Endothelial cell of umbilical vein (primary cell): Measurements from ENCODE around the gene RCOR1. TPM values are rescaled to one million over a fixed set of nuclear protein-coding genes. Genes with fewer than 3 reads are reported as not detected.
"Not testable (repeated sequence)": the region's sequence is repeated elsewhere in the genome, so short reads cannot be mapped to it uniquely, and the experiment has no call there.

ENCODE experiments used
- BruUV-seq: library from RNA; stranded (reverse); fragments of 400-500 nt; replicated peaks from 2 replicates; lab custom pipeline; 2021; lab: Mats Ljungman, UMichigan
- CTCF ChIA-PET: fragments of 300-600, 350-600 bp; sonication (Branson Sonifier 250); formaldehyde crosslinking; loops from one replicate; lab custom pipeline; 2021; ENCODE audit warnings: antibody characterized with exemption, inconsistent platforms; lab: Charles Lee
- POLR2A ChIA-PET: fragments of 300-600, 350-600 bp; sonication (Branson Sonifier 250); formaldehyde crosslinking; loops from one replicate; lab custom pipeline; 2021; ENCODE audit warnings: antibody characterized with exemption, inconsistent platforms; lab: Charles Lee
- DNase-seq: peaks from one replicate; pipeline ENCODE4 v3.0.0-alpha.2; 2011; ENCODE audit warnings: low read depth, low spot score
- FAIRE-seq: peaks from 2 replicates; lab custom pipeline; 2011; peaks lifted over from hg19 to GRCh38; lab: Jason Lieb, UNC
- H2AFZ ChIP-seq: 2 replicates; pipeline ENCODE4 v1.6.0; 2012; ENCODE audit warnings: low read depth, low read length, control low read depth, inconsistent platforms
- H3K27ac ChIP-seq: 2 replicates; pipeline ENCODE4 v1.5.1; 2011; ENCODE audit warnings: low read depth, mild to moderate bottlenecking, control low read depth, low read length, moderate library complexity; ENCODE audit not compliant: insufficient read depth
- H3K27me3 ChIP-seq, 2 experiments: 2 replicates each; pipeline versions ENCODE4 v1.6.0 to v1.6.1; 2011; ENCODE audit warnings: low read length in 2 of 2, mixed read lengths in 1 of 2; ENCODE audit not compliant: control insufficient read depth in 2 of 2, insufficient read depth in 2 of 2
- H3K36me3 ChIP-seq, 2 experiments: 2 replicates in 1 of 2; 3 replicates in 1 of 2; pipeline ENCODE4 v1.5.1; 2011; ENCODE audit warnings: low read length in 2 of 2, mild to moderate bottlenecking in 1 of 2, moderate library complexity in 1 of 2; ENCODE audit not compliant: control insufficient read depth in 2 of 2, insufficient read depth in 2 of 2; ENCODE audit errors: extremely low read depth in 1 of 2
- H3K4me1 ChIP-seq: 3 replicates; pipeline ENCODE4 v1.5.1; 2011; ENCODE audit warnings: mild to moderate bottlenecking, low read length; ENCODE audit not compliant: control insufficient read depth, insufficient read depth; ENCODE audit errors: extremely low read depth
- H3K4me2 ChIP-seq: 2 replicates; pipeline ENCODE4 v1.6.1; 2011; ENCODE audit warnings: low read length, control low read depth, mixed read lengths; ENCODE audit not compliant: insufficient read depth
- H3K4me3 ChIP-seq, 3 experiments: fragments of 200-600 bp in 1 of 3; sonication (generic), shearing (Covaris generic) in 1 of 3; replicated peaks in 1 of 3; 2 replicates each; pipeline ENCODE4 v1.5.1; 2011 to 2016; ENCODE audit warnings: control low read depth in 3 of 3, low read length in 3 of 3, mild to moderate bottlenecking in 2 of 3, inconsistent platforms in 1 of 3, low read depth in 1 of 3, moderate library complexity in 1 of 3; ENCODE audit not compliant: insufficient read depth in 1 of 3
- H3K79me2 ChIP-seq: 2 replicates; pipeline ENCODE4 v1.6.0; 2012; ENCODE audit warnings: low read length, inconsistent platforms; ENCODE audit not compliant: control insufficient read depth, insufficient read depth
- H3K9ac ChIP-seq: replicated peaks from 2 replicates; pipeline ENCODE3; 2011; ENCODE audit warnings: low read length, control low read depth; ENCODE audit not compliant: insufficient read depth; ENCODE audit errors: extremely low read depth
- H3K9me1 ChIP-seq: replicated peaks from 3 replicates; pipeline ENCODE4 v1.6.0; 2011; ENCODE audit warnings: mild to moderate bottlenecking, low read length; ENCODE audit not compliant: control insufficient read depth, insufficient read depth; ENCODE audit errors: extremely low read depth
- H3K9me3 ChIP-seq: replicated peaks from 2 replicates; pipeline ENCODE4 v1.5.1; 2012; ENCODE audit warnings: low read length, inconsistent platforms; ENCODE audit not compliant: control insufficient read depth, insufficient read depth
- H4K20me1 ChIP-seq: replicated peaks from 2 replicates; pipeline ENCODE3; 2011; ENCODE audit warnings: mild to moderate bottlenecking, low read length; ENCODE audit not compliant: control insufficient read depth, insufficient read depth; ENCODE audit errors: extremely low read depth
- POLR2A ChIP-seq: IDR thresholded peaks from 2 replicates; pipeline ENCODE4 v1.6.1; 2012; ENCODE audit warnings: low read depth, mild to moderate bottlenecking, control low read depth, low read length
- dilution Hi-C: fragments of 300-500 bp; cut with MboI; formaldehyde crosslinking; loops from one replicate; pipeline ENCODE4 v1.15.0; 2019; ENCODE audit warnings: low sequenced_read_pairs; ENCODE audit not compliant: extremely low pct_ligation_motif_present
- intact Hi-C: fragments of 100-400 bp; cut with micrococcal nuclease; formaldehyde crosslinking; loops from one replicate; pipeline ENCODE4 v1.10.0; 2022
- polyA plus RNA-seq, 4 experiments: library from polyadenylated mRNA; depleted of rRNA in 3 of 4; stranded (reverse) in 3 of 4; unstranded in 1 of 4; fragments of >200 nt; gene quantifications; 2 replicates each; pipeline versions ENCODE4 v1.2.1 to v1.2.3, GENCODE V29; 2011 to 2012; ENCODE audit warnings: missing spikeins in 1 of 4
- total RNA-seq: library from RNA; stranded (reverse); gene quantifications from 2 replicates; pipeline ENCODE4 v1.2.3, GENCODE V29; 2021

RCOR1 gene
- total and polyA plus RNA-seq, 2 donors (not counting 3 experiments of a cell fraction or from before 2014, with no cell fraction given), result 15.6 to 32.2 TPM

DNA sequence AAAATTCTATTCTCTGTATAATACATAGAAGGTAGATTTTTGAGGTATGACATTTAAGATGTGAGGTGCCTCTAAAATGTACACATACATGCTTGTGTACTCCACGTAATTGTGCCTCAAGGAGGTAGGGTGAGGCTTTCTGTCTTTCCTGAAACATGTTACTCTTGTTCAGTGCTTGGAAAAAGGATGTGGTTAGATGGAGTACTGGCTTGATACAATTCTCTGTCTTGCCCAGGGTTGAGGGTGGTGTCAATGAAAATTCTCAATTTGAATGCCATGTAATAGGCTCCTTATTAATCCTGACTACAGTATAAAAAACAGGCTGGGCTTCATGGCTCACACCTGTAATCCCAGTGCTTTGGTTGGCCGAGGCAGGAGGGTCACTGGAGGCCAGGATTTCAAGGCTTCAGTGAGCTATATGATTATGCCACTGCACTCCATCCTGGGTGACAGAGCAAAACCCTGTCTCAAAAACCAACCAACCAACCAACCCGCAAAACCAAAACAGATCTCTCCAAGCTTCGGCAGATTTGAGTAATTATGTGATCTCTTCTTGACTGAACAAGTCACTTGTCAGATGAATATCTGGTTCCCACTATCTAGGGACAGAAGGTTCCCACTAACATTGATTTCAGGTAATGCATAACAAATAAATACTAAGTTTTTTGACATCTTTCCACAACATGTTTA is 41.6 kb downstream of the RCOR1 start:
- peaks cover 53% of the 10 kb centered on the region for H3K79me2 ChIP-seq
- CTCF ChIA-PET, result no interaction called here
- H3K9me1 ChIP-seq, result no peaks in the 10 kb centered on the region
- no peak overlapping the region for H3K4me2 ChIP-seq
- POLR2A ChIA-PET, result no interaction called here
- intact Hi-C loops (no loop called here), dilution Hi-C loops (no loop called here)
- no peak overlapping the region for H3K4me3 ChIP-seq
- no peak overlapping the region for H2AFZ ChIP-seq
- no peak overlapping the region for H3K27ac ChIP-seq
- no TSS peak for BruUV-seq
- peaks cover 19% of the 10 kb centered on the region for H3K4me1 ChIP-seq
- no peak for FAIRE-seq
- no peaks in the 10 kb centered on the region for H4K20me1 ChIP-seq
- no peak for DNase-seq
- no peaks in the 10 kb centered on the region for H3K27me3 ChIP-seq
- no peaks in the 10 kb centered on the region for H3K9me3 ChIP-seq
- no peak overlapping the region for H3K9ac ChIP-seq
- no peaks in the 10 kb centered on the region for H3K36me3 ChIP-seq
- TF ChIP-seq POLR2A, result no peak

DNA sequence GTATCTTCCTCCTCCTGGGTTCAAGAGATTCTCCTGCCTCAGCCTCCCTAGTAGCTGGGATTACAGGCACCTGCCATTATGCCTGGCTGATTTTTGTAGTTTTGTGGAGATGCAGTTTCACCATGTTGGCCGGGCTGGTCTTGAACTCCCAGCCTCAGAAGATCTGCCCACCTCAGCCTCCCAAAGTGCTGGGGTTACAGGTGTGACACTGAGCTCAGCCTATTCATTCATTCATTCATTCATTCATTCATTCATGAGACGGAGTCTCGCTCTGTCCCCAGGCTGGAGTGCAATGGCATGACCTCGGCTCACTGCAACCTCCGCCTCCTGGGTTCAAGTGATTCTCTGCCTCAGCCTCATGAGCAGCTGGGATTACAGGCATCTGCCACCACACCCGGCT is 47.2 kb downstream of the RCOR1 start:
- FAIRE-seq, H3K4me3 ChIP-seq, H3K4me1 ChIP-seq, intact Hi-C loops, H4K20me1 ChIP-seq, H3K36me3 ChIP-seq, H3K27me3 ChIP-seq, H3K9me3 ChIP-seq, POLR2A ChIA-PET, DNase-seq, H3K9me1 ChIP-seq, H3K9ac ChIP-seq, dilution Hi-C loops, H3K27ac ChIP-seq, H3K4me2 ChIP-seq, H2AFZ ChIP-seq, BruUV-seq: not testable (repeated sequence)
- CTCF ChIA-PET, result interaction anchor here (2.6 kb wide), 1 partner anchor 55 kb away, joined by 5 read pairs; no protein-coding TSS in a partner anchor
- H3K79me2 ChIP-seq, result peaks cover 55% of the 10 kb centered on the region
